T-helper 1 cell treated with Interleukin-12 subunit alpha and Interleukin-12 subunit beta and Interleukin-4 antibody, amounts not matched to agents 30 μg/mL and 1 μg/mL, for 36 hours (primary cell): ENCODE results near the gene GOLGA3.
"Not testable (repeated sequence)": the region's sequence is repeated elsewhere in the genome, so short reads cannot be mapped to it uniquely, and the experiment has no call there.

Source experiments
- H3K27ac Mint-ChIP-seq: one replicate; pipeline ENCODE4 v1.8.0; 2021; ENCODE audit warnings: mild to moderate bottlenecking, mixed read lengths
- H3K27me3 Mint-ChIP-seq: one replicate; pipeline ENCODE4 v1.8.0; 2021; ENCODE audit warnings: low read depth, mixed read lengths
- H3K36me3 Mint-ChIP-seq: one replicate; pipeline ENCODE4 v1.8.0; 2021; ENCODE audit warnings: low read depth, mixed read lengths
- H3K4me1 Mint-ChIP-seq: one replicate; pipeline ENCODE4 v1.8.0; 2021; ENCODE audit warnings: low read depth, mixed read lengths
- H3K4me3 Mint-ChIP-seq: one replicate; pipeline ENCODE4 v1.8.0; 2021; ENCODE audit warnings: mild to moderate bottlenecking, moderate library complexity, mixed read lengths
- H3K9me3 Mint-ChIP-seq: one replicate; pipeline ENCODE4 v1.8.0; 2021; ENCODE audit warnings: mixed read lengths

GOLGA3 gene

DNA sequence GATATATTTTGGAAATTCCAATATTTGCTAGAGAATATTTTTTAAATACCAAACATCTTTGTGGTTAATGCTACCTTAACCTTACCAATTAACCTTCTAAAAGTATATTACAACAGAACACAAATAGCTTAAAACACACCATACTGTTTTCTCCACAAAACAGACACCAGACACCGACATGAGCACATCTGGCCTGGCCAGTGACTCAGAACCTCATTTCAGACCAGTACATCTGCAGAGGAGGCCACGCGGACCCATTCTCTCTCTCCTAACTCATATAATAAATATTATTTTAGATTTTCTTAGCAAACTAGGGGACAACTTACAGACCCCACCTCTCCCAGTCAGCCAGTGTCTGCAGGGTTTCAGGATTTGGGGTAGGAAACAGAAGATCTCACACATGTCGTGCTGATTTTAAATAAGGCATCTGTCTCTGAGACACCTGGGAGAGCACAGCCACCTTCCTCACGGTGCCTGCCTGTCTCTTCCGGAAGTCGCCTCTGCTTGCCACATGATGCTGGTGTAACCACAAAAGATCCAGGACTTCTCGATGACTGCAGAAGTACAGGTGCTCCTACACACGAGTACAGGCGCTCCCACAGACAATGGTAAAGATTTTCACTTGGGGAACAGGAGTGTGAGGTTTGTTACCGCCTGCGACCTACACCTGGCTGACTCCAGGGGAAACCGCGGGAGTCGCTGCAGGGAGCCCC, 57.4 kb downstream of the GOLGA3 start:
- peaks cover 17% of the 10 kb centered on the region for H3K4me1 Mint-ChIP-seq
- peak overlapping the region; percentile 40 for H3K4me3 Mint-ChIP-seq
- peak overlapping the region; percentile 55 for H3K27ac Mint-ChIP-seq
- H3K36me3 Mint-ChIP-seq: peaks cover 31% of the 10 kb centered on the region
- H3K9me3 Mint-ChIP-seq: no peaks in the 10 kb centered on the region
- H3K27me3 Mint-ChIP-seq: no peaks in the 10 kb centered on the region

DNA sequence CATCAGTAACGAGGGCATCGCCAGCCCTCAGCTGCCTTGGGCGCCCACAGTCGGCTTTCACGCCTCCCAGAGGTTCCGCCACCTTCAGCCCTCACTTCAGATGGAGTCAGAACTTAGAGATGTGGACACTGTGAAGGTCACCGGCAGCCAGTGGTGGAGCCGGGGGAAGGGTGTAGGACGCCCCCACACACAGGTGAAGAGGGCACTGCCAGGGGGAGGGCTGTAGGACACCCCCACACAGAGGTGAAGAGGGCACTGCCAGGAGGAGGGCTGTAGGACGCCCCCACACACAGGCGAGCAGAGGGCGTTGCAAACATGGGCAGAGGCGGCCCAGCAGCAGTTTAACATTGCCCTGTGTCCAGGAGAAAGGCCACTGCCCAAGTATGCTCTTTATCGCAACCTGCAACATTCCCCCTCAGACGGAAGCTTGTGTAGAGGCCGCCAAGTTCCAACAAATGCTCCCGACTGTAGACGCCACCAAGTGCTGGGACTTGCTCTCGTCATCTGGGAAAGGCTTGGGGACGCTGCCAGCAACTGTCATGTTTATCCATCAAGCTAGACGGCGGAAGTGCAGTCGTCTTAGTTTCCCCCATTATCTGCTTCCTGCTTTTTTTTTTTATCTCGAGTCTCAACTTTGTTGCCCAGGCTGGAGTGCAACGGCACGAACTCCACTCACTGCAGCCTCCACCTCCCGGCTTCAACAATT, 62.1 kb downstream of the GOLGA3 start:
- Mint-ChIP-seq H3K27ac (no peak overlapping the region), H3K4me3 (no peak overlapping the region), H3K27me3 (no peaks in the 10 kb centered on the region), H3K9me3 (no peaks in the 10 kb centered on the region), H3K36me3 (peaks cover 12% of the 10 kb centered on the region), H3K4me1 (peaks cover 18% of the 10 kb centered on the region)

DNA sequence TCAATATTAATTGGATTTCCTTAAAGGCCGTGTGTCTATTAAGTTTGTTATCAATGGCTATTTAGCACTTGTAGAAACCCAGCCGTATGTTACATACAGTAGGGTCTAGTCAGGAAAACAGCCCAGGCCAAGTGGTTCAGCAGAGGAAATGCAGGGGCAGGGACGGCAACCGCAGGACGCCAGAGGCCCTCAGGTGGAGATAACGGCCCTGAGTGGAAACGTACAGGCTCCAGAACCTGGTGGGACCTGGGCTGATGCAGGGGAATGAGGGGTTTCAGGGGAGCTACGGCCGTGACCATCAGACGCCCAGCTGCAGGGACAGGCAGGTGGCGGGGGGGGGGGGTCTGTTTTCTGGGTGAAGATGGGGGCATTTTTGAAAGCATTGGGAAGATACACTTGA, 63.3 kb downstream of the GOLGA3 start:
- H3K4me1 Mint-ChIP-seq: peaks cover 18% of the 10 kb centered on the region
- H3K27me3 Mint-ChIP-seq: no peaks in the 10 kb centered on the region
- peaks cover 14% of the 10 kb centered on the region for H3K36me3 Mint-ChIP-seq
- no peaks in the 10 kb centered on the region for H3K9me3 Mint-ChIP-seq
- H3K27ac Mint-ChIP-seq: no peak overlapping the region
- H3K4me3 Mint-ChIP-seq: no peak overlapping the region

DNA sequence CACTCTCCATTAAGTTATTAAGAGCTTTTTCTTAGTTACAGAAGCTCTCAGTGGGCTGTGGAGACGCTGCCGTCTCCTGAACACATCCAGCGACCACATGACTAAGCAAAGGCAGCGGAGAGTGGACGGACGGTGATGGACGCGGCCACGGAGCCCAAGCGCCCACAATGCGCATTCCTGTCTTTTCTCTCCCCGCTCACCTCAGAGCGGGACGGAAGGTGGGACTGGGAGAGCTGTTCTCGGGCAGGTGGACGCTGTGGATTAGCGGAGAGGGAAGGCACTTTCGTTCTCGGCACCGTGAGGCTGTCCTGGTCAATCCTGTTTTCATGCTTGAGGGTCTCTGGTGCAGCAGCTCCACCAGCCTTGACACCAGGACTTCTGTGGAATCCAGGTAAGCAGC, 64.4 kb downstream of the GOLGA3 start:
- H3K27me3 Mint-ChIP-seq: no peaks in the 10 kb centered on the region
- no peaks in the 10 kb centered on the region for H3K9me3 Mint-ChIP-seq
- no peak overlapping the region for H3K27ac Mint-ChIP-seq
- H3K36me3 Mint-ChIP-seq: peaks cover 13% of the 10 kb centered on the region
- no peak overlapping the region for H3K4me3 Mint-ChIP-seq
- H3K4me1 Mint-ChIP-seq: peaks cover 20% of the 10 kb centered on the region

DNA sequence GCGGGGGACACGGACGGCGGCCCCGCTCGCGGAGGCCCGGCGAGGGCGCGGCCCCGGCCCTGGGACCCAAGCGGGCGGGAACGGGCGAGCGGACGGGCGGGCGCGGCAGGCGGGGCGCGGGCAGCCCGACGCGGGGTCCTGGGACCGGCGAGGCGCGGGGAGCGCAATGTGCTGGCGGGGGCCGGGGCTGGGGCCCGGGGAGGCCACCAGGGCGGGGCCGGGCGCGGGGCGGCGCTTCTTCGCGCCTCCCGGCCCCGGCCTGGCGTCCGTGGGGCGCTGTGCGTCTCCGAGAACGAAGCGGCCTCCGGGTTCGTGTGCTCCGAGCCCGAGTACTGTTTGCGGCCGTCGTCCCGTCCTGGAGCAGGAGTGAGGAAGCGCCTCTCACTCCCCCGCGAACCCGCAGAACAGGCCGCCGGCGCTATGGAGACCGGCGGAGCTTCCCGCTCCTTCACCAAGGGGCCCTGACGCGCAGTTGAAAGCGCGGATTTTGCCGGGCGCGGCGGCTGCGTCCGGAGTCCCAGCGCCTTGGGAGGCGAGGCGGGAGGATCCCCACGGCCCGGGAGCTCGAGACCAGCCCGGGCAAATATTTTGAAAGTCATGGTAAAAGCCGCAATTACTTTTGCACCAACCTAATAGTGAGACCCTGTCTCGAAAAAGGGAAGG, 66.6 kb downstream of the GOLGA3 start:
- H3K27me3 Mint-ChIP-seq: no peaks in the 10 kb centered on the region
- peak overlapping the region; percentile 72 for H3K4me3 Mint-ChIP-seq
- H3K9me3 Mint-ChIP-seq: no peaks in the 10 kb centered on the region
- peaks cover 11% of the 10 kb centered on the region for H3K36me3 Mint-ChIP-seq
- peaks cover 14% of the 10 kb centered on the region for H3K4me1 Mint-ChIP-seq
- H3K27ac Mint-ChIP-seq: peak overlapping the region; percentile 63

DNA sequence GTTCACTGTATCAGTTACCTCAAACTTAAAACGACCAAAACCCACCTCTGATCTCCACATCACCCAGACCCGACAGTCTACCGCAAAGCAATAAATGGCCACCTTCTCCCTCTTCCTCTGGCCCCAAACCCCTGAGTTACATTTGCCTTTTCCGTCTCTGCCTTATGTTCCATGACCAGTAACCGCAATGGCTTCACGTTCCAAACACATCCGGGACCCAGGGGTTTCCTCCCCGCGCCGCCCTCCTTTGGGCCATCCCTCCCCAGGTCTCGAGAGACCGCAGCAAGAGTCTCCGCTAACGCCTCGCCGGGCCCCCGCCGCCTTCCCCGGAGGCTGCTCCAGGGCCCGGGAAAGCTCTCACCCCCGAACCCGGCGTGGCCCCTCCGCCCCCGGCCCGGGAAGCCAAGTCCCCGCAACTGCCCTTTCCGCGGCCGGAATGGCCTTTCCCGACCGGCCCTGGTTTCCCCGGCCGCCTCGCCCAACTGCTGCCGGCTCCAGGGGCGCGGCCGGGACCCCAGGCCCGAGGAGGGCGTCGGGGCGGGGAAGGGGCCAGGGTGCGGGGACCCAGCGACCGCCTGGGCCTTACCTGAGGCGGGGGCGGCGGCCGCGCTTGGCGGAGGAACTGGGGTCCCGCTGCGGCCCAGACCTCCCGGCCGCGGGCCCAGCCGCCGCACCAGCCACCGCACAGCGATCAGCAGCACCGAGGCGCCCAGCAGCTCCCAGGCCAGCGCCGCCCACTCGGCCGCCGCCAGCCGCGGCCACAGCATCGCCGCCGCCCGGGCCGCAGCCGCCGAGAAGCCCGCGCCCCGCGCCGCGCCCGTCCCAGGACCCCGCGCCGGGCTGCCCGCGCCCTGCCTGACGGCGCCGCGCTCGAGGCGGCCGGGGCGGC, 67.4 kb downstream of the GOLGA3 start, which contains the start of gene ANKLE2:
Gene ANKLE2 (minus strand): TSS at position 801 of the 889 bp plus-strand sequence. CDS start 34 bp downstream, at position 767.
- H3K4me1 Mint-ChIP-seq: peaks cover 15% of the 10 kb centered on the region
- peak within 1 kb of the TSS; percentile 92 for H3K4me3 Mint-ChIP-seq
- H3K27ac Mint-ChIP-seq: peak within 1 kb of the TSS; percentile 91
- H3K36me3 Mint-ChIP-seq: peaks cover 15% of the 10 kb centered on the region
- H3K27me3 Mint-ChIP-seq: no peaks in the 10 kb centered on the region
- no peaks in the 10 kb centered on the region for H3K9me3 Mint-ChIP-seq

DNA sequence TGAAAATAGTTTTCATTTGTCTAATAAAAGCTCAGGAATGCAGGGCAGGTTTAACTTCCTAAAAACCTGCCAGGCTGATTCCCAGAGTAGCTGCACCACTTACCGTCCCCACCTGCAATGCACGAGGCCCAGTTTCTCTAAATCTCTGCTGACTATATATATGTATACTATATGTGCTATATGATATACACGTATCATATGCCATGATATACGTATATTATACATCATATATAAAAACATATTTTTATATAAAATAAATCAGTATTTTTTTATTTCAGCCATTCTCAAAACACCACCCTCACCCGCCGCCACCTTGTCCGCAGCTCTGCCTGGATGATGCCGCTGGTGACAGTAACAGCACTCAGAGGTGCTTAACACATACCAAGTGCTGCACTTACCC, 69.3 kb downstream of the GOLGA3 start:
- Mint-ChIP-seq H3K4me3 (no peak overlapping the region), H3K27me3 (no peaks in the 10 kb centered on the region), H3K4me1 (peaks cover 15% of the 10 kb centered on the region), H3K9me3 (no peaks in the 10 kb centered on the region), H3K36me3 (peaks cover 18% of the 10 kb centered on the region), H3K27ac (no peak overlapping the region)

DNA sequence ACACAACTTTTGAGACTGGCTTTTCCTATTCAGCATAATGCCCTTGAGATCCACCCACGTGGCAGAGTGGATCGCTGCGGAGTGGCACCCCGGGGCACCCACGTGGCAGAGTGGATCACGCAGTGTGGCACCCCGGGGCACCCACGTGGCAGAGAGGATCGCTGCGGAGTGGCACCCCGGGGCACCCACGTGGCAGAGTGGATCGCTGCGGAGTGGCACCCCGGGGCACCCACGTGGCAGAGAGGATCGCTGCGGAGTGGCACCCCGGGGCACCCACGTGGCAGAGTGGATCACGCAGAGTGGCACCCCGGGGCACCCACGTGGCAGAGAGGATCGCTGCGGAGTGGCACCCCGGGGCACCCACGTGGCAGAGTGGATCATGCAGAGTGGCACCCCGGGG, 69.8 kb downstream of the GOLGA3 start:
- not testable (repeated sequence) for H3K27me3 Mint-ChIP-seq, H3K27ac Mint-ChIP-seq, H3K9me3 Mint-ChIP-seq, H3K4me3 Mint-ChIP-seq
- Mint-ChIP-seq H3K4me1 (peaks cover 15% of the 10 kb centered on the region), H3K36me3 (peaks cover 20% of the 10 kb centered on the region)

DNA sequence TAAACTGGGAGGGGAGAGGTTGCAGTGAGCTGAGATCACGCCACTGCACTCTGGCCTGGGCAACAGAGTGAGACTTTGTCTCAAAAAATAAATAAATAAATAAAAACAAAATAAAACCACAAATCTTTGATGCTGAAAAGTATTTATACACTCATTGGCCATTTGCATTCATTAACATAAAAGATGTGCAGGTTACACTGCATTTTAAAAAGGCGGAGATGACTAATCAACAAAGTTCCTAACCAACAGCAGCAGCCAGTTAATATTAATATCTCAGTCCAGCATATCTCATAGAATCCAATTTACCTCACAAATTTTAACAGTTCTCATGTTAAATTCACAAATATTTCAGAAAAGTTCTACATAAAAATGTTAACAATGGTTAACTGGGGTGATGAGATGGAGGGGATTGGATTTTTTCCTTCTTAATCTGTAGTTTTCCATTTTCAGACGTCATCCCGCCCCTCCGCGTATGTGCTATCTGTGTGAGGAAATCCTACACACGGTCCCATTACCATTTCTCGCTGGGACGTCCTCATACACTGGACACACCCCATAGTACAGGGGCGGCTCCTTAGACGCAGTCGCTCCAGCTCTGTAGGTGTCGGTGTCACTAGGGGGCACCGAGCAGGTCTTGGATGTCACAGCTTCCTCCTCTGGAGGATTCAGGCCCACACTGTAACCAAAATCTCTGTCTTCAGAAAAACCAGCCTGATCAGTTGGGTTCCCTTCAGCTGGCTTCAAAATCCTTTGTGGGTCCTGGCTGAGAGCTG, 74.3 kb downstream of the GOLGA3 start:
- H3K9me3 Mint-ChIP-seq: no peaks in the 10 kb centered on the region
- H3K27me3 Mint-ChIP-seq: no peaks in the 10 kb centered on the region
- H3K27ac Mint-ChIP-seq: no peak overlapping the region
- H3K4me1 Mint-ChIP-seq: peaks cover 2% of the 10 kb centered on the region
- no peak overlapping the region for H3K4me3 Mint-ChIP-seq
- peaks cover 20% of the 10 kb centered on the region for H3K36me3 Mint-ChIP-seq

DNA sequence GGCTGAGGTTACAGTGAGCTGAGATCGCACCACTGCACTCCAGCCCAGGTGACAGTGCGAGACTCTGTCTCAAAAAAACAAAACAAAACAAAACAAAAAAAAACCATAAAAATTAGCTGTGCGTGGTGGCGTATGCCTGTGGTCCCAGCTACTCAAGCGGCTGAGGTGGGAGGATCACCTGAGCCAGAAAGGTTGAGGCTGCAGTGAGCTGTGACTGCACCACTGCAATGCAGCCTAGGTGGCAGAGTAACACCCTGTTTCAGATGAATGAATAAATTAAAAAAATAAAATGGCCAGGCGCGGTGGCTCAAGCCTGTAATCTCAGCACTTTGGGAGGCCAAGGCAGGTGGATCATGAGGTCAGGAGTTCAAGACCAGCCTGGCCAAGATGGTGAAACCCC, 75.0 kb downstream of the GOLGA3 start:
- not testable (repeated sequence) for H3K9me3 Mint-ChIP-seq, H3K4me1 Mint-ChIP-seq, H3K27ac Mint-ChIP-seq, H3K27me3 Mint-ChIP-seq, H3K4me3 Mint-ChIP-seq
- peaks cover 20% of the 10 kb centered on the region for H3K36me3 Mint-ChIP-seq

DNA sequence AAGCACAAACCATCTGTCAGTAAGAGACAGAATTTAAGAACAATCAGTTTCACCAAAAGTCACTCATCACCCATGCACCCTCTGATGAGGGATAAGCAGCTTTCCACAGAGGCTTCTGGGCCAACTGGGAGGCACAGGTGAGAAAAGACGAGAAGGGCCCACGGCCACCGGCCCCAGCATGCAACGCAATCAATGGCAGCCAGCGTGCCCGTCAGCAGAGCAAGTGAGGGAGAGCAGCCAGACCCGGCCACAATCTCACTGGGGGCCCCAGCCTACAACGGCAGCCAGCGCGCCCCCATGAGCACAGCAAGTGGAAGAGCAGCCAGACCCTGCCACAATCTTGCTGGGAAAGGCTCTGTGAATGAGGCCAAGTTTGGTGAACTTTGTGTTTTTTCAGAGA, 80.3 kb downstream of the GOLGA3 start:
- Mint-ChIP-seq H3K36me3 (peaks cover 36% of the 10 kb centered on the region), H3K27ac (no peak overlapping the region), H3K9me3 (no peaks in the 10 kb centered on the region), H3K4me3 (no peak overlapping the region), H3K27me3 (no peaks in the 10 kb centered on the region), H3K4me1 (peaks cover 3% of the 10 kb centered on the region)

DNA sequence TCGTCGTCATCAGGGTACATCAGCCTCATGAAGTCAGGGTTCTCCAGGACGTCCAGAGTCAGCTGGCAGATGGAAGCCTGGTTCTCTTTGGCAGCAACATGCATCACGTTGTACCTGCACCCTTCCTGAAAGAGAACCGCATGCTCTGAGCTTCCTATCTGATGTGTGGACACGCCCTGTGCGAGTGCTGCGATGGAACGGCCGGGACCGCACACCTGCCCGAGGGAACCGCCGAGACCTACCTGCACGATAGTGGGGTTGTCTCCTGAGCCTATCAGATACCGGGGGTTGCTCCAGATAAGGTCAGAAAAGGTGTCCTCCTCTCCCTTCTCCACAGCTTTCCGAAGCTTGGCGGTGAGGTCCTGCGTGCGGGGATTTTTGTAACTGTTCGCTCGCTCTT, 80.8 kb downstream of the GOLGA3 start:
- H3K9me3 Mint-ChIP-seq: no peaks in the 10 kb centered on the region
- no peaks in the 10 kb centered on the region for H3K27me3 Mint-ChIP-seq
- H3K4me3 Mint-ChIP-seq: no peak overlapping the region
- H3K4me1 Mint-ChIP-seq: peaks cover 4% of the 10 kb centered on the region
- H3K36me3 Mint-ChIP-seq: peaks cover 37% of the 10 kb centered on the region
- H3K27ac Mint-ChIP-seq: no peak overlapping the region

DNA sequence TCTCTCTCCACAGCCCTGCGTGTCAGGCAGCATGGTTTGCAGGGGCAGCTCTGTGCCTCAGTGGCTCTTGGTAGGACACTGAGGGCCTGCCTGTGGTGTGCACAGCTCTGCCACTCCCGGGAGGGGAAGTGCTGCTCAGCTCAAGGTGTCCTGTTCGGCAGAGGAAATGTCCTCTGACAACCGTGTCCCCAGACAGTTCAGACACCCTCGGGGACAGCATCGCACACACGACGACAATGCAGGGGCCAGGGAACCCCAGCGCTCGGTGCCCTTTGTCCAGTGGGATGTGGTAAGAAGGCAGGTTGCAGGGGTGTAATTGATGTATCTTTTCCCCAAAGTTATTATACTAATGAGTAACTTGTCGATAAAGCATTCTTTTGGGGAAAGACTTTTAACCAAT, 81.3 kb downstream of the GOLGA3 start:
- Mint-ChIP-seq H3K4me1 (peaks cover 8% of the 10 kb centered on the region), H3K27me3 (no peaks in the 10 kb centered on the region), H3K4me3 (no peak overlapping the region), H3K9me3 (peaks cover 5% of the 10 kb centered on the region), H3K36me3 (peaks cover 39% of the 10 kb centered on the region), H3K27ac (no peak overlapping the region)

DNA sequence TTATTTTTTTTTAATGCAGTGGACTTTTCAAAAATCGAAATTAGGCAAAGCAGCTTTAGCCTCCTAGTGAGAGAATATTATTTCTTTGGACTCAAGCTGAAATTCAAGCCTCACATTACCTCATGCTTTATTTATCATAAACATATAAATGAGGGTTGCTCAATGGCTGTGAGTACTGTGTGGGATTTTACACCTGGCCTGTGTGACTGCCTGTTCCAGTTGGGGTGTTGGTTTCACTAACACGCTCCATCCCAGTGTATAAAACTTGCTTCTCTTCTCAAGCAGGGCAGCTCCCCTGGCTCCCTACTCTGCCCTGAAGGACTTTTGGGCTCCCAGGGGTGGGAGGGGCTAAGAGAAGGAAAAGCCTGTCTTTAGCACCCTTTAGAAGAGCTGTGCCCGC, 82.1 kb downstream of the GOLGA3 start:
- Mint-ChIP-seq H3K9me3 (peaks cover 5% of the 10 kb centered on the region), H3K27me3 (no peaks in the 10 kb centered on the region), H3K27ac (no peak overlapping the region), H3K4me1 (peaks cover 9% of the 10 kb centered on the region), H3K4me3 (no peak overlapping the region), H3K36me3 (peaks cover 47% of the 10 kb centered on the region)
